ENCODE results near the gene MADCAM1. TPM values are rescaled to one million over a fixed set of nuclear protein-coding genes. Genes with fewer than 3 reads are reported as not detected.
"Not testable (repeated sequence)": the region's sequence is repeated elsewhere in the genome, so short reads cannot be mapped to it uniquely, and the experiment has no call there.

MADCAM1 gene
- polyA plus RNA-seq, 1 donor from 2014 or later = 0.36 TPM

DNA sequence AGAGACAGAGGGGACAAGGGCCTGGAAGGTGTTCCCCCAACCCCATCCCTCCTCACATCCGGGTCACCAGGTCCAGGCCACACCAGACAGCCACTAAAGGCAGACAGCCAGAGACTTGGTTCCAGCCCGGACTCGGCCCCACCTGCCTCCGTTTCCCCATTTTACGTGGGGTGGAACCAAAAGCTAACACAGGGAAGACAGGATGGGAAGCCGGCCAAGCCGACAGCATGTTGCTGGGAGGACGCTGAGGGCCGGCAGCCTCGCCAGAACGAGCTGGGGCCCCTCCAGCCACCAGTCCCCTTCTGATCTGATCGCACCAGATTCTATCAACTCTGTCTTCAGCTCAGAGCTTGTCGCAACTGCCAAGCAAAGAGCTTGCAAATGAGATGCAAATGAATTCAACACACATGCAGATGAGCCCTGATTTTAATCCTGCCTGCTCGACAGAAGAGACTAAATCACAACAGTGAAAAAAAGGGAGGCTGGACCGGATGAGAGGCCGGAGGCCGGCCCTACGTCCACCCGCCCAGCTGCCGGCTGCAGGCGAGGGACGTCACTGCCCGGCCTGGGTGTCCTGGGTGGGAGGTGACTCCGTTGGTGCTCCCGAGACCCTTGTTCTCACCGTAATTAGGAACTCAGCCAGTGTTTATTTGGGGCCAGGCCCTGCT lies 17.9 kb upstream of the MADCAM1 start:
- no peaks in the 10 kb centered on the region for H3K36me3 Mint-ChIP-seq
- H3K27ac Mint-ChIP-seq = peak overlapping the region in 2 of 3 donors; percentile 31 to 43
- peaks cover 0 to 1% (median 0%) of the 10 kb centered on the region in 3 donors for H3K4me1 Mint-ChIP-seq
- H3K9me3 Mint-ChIP-seq = peaks cover 0 to 4% (median 0%) of the 10 kb centered on the region in 3 donors
- no peak overlapping the region for H3K4me3 Mint-ChIP-seq
- peaks cover 3% of the 10 kb centered on the region for H3K27me3 Mint-ChIP-seq

DNA sequence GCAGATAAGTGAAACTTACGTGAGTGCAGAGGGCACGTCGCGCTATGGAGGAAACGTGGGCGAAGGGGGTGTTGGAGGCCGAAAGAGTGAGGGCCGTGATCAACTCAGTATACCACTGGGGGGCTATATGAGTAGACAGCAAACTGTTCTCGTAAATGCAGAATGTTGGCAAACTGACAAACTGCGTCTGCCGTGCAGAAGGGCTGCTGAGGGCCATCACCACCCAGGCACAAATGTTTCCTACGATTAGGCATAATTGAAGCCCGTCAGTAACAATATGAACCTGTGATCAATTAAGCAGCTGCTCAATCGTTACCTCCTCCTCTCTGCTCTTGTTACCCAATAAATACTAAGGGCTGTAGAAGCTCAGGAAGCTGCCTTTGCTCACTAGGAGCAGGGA lies 17.3 kb upstream of the MADCAM1 start:
- peaks cover 3% of the 10 kb centered on the region for H3K27me3 Mint-ChIP-seq
- peaks cover 0 to 4% (median 0%) of the 10 kb centered on the region in 3 donors for H3K9me3 Mint-ChIP-seq
- no peaks in the 10 kb centered on the region for H3K36me3 Mint-ChIP-seq
- no peak overlapping the region for H3K4me3 Mint-ChIP-seq
- H3K27ac Mint-ChIP-seq = peak overlapping the region in 2 of 3 donors; percentile 10 to 21
- peaks cover 0 to 1% (median 0%) of the 10 kb centered on the region in 3 donors for H3K4me1 Mint-ChIP-seq

DNA sequence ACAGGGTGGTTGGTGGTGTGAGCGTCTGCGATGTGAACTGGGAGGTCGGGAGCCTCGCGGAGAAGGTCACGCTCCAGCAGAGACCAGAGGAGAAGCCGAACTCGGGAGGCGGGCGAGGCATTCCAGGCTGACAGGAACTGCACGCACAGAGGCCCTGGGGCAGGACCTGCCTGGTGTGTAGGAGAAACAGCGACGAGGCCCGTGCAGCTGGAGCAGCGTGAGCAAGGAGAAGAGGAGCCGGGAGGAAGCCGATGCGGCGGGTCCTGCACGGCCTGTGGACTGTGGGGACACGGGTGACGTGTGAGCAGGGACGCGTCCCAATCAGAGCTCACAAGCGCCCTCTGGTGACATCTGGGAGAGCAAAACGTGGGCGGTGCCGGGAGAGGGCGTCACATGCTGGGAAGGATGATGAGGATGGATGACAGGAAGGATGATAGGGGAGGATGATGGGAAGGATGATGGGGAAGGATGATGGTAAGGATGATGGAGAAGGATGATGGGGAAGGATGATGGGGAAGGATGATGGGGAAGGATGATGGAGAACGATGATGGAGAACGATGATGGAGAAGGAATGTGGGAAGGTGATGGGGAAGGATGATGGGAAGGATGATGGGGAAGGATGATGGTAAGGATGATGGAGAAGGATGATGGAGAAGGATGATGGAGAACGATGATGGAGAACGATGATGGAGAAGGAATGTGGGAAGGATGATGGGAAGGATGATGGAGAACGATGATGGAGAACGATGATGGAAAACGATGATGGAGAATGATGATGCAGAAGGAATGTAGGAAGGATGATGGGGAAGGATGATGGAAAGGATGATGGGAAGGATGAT lies 16.1 kb upstream of the MADCAM1 start:
- Mint-ChIP-seq H3K4me3 (peak overlapping the region in 2 of 4 donors; percentile 40 to 86), H3K27me3 (peaks cover 2% of the 10 kb centered on the region), H3K4me1 (peaks cover 0 to 1% (median 0%) of the 10 kb centered on the region in 3 donors), H3K36me3 (no peaks in the 10 kb centered on the region), H3K27ac (peak overlapping the region; percentile 43 to 93 (median 89)), H3K9me3 (peaks cover 0 to 4% (median 0%) of the 10 kb centered on the region in 3 donors)

DNA sequence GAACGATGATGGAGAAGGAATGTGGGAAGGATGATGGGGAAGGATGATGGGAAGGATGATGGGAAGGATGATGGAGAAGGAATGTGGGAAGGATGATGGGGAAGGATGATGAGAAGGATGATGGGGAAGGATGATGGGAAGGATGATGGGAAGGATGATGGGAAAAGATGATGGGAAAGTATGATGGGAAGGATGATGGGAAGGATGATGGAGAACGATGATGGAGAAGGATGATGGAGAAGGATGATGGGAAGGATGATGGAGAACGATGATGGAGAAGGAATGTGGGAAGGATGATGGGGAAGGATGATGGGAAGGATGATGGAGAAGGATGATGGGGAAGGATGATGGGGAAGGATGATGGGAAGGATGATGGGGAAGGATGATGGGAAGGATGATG lies 15.2 kb upstream of the MADCAM1 start:
- not testable (repeated sequence) for H3K27me3 Mint-ChIP-seq, H3K4me3 Mint-ChIP-seq, H3K9me3 Mint-ChIP-seq, H3K4me1 Mint-ChIP-seq, H3K36me3 Mint-ChIP-seq
- H3K27ac Mint-ChIP-seq = peak overlapping the region in 1 of 3 donors; percentile 74

DNA sequence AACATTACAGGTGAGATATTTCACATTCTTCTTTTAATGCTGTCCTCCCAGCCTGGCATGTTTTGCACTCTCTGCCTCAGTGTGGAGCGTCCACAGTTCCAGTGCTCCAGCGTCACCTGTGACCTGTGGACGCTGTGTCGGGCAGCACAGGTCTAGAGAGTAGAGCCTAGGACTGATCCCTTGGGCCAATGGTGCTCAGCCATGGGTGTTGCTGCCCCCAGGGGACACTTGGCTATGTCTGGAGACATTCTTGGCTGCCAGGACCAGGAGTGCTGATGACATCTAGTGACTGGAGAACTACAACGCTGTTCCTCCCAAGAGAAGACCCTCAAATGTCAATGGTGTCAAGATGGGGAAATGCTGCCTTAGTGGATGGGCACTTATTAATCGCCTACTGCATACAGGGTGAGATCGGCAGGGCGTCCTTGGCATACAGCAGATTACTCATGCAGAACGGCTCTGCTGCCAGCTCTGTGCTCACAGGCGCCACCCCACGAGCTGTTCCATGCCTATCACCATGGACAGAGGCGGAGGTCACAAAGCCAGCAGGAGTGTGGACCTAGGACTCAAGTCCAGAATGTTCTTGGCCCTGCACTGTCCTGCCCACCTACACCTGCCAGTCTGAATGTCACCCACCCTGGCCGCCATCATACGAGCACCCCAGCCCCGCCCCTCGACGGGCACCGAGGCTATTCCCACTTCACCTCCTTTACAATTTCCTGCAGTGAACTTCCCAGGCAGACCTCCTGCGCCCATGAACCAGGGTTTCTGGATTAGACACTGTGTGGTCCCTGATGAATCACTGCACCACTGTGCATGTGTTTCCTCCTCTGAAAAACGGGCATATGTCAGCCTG lies 13.9 kb upstream of the MADCAM1 start:
- peaks cover 4% of the 10 kb centered on the region for H3K27me3 Mint-ChIP-seq
- no peaks in the 10 kb centered on the region for H3K36me3 Mint-ChIP-seq
- peak overlapping the region in 2 of 4 donors; percentile 12 to 28 for H3K4me3 Mint-ChIP-seq
- H3K4me1 Mint-ChIP-seq = peaks cover 0 to 1% (median 0%) of the 10 kb centered on the region in 3 donors
- H3K27ac Mint-ChIP-seq = peak overlapping the region in 1 of 3 donors; percentile 7
- H3K9me3 Mint-ChIP-seq = peaks cover 0 to 4% (median 0%) of the 10 kb centered on the region in 3 donors

DNA sequence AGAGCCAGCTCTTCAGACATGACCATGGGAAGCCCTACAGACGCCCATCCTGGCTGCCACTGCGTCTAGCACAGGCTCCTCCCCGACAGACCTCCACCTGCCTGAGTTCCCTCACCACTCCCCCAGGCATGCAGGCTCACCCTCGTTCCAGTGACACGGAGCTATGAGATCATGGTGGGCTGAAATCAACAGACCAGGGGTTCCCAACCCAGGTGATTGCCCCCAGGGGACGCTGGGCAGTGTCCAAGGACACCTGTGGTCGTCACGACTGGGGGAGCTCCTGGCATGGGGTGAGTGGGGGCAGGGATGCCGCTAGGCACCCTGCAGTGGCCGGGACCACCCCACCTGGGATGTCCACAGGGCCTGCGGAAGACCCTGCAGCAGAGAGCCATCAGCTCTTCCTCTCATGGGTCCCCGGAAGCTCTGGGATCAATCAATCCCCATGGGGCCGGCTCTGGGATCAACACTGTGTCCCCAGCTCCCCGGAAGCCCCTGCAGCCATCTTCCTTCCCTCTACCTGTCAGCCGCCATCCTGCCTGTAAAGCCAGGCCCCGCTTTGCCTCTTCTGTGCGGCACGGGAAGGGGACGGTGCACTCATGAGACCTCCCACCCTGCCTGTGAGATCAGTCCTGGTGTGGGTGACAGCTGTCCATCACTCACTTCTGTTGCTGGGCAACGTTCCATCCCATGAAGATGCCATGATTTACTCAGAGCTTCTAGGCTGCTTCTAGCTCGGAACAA lies 12.8 kb upstream of the MADCAM1 start:
- Mint-ChIP-seq H3K36me3 (no peaks in the 10 kb centered on the region), H3K27ac (peak overlapping the region in 1 of 3 donors; percentile 26), H3K4me1 (peaks cover 0 to 3% (median 0%) of the 10 kb centered on the region in 3 donors), H3K4me3 (no peak overlapping the region), H3K9me3 (peaks cover 0 to 4% (median 0%) of the 10 kb centered on the region in 3 donors), H3K27me3 (peaks cover 4% of the 10 kb centered on the region)

DNA sequence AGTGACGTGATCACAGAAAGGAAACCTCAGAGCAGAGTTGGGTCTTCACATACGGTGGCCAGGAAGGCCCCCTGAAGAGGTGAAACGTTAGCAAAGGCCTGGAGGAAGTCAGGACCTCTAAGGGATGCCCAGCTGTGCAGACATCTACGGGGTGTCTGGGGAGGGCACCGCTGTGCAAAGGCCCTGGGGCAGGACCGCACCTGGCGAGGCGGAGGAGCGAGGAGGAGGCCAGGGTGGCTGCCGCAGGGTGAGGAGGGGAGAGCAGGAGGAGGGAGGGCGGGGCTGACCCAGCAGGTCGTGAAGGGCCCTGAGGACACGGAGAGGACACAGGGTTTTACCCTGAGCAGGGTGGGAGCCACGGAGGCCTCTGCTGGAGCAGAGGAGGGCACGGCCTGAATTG lies 11.8 kb upstream of the MADCAM1 start:
- peaks cover 0 to 4% (median 0%) of the 10 kb centered on the region in 3 donors for H3K9me3 Mint-ChIP-seq
- no peak overlapping the region for H3K4me3 Mint-ChIP-seq
- peak overlapping the region in 1 of 3 donors; percentile 35 for H3K27ac Mint-ChIP-seq
- no peaks in the 10 kb centered on the region for H3K36me3 Mint-ChIP-seq
- H3K27me3 Mint-ChIP-seq = peaks cover 4% of the 10 kb centered on the region
- H3K4me1 Mint-ChIP-seq = peaks cover 0 to 2% (median 0%) of the 10 kb centered on the region in 3 donors

DNA sequence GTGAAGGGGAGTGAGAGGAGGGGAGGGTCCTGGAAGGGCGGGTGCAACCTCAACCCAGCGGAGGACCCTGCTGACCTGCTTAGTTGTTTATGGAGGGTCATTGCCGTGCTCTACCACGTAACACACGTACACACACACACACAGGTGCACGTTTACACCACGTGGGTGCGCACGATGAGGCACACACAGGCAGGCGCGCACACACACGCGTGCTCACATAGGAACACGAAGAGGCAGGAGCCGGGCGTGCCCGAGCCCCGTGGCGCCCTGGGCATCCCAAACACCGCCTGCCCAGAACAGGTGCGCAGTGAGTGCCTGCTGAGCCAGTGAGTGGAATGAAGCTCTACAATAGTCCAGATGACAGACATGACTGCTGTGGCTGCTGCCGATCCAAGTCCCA lies 11.2 kb upstream of the MADCAM1 start:
- Mint-ChIP-seq H3K27ac (peak overlapping the region; percentile 11 to 59 (median 35)), H3K27me3 (peaks cover 4% of the 10 kb centered on the region), H3K4me3 (peak overlapping the region in 1 of 4 donors; percentile 29), H3K9me3 (peaks cover 0 to 3% (median 0%) of the 10 kb centered on the region in 3 donors), H3K36me3 (no peaks in the 10 kb centered on the region), H3K4me1 (peaks cover 0 to 2% (median 0%) of the 10 kb centered on the region in 3 donors)

DNA sequence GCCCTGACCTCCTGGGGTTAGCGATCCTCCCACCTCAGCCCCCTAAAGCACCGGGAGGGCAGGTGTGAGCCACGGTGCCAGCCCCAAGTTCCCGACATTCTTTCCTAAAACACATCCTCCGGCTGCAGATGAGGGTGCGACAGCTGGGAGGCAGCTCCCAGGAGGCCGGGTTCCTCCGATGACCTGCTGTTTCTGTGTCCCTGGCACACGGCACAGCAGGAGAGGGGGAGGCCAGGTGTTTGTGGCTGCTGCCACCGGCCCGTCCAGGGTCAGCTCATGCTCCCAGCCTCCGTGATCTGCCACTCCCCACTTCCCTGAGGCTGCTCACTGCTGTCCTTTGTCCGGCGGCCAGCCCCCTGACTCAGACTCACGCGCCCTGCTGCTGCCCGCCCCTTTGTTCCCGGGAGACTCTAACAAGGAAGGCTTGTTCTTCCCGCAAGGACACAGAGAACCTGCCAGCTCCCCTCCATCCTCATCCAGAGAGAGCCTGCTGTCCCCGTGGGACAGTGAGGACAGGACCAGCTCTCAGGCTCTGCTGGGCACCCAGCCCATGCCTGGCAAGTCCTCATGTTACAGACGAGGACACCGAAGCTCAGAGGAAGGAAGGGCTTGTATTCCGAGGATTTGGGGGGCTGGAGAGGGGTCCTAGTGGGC lies 10.6 kb upstream of the MADCAM1 start:
- Mint-ChIP-seq H3K4me3 (peak overlapping the region in 2 of 4 donors; percentile 57 to 81), H3K27me3 (peaks cover 4% of the 10 kb centered on the region), H3K9me3 (no peaks in the 10 kb centered on the region), H3K36me3 (no peaks in the 10 kb centered on the region), H3K4me1 (peaks cover 0 to 2% (median 0%) of the 10 kb centered on the region in 3 donors), H3K27ac (peak overlapping the region in 1 of 3 donors; percentile 64)

DNA sequence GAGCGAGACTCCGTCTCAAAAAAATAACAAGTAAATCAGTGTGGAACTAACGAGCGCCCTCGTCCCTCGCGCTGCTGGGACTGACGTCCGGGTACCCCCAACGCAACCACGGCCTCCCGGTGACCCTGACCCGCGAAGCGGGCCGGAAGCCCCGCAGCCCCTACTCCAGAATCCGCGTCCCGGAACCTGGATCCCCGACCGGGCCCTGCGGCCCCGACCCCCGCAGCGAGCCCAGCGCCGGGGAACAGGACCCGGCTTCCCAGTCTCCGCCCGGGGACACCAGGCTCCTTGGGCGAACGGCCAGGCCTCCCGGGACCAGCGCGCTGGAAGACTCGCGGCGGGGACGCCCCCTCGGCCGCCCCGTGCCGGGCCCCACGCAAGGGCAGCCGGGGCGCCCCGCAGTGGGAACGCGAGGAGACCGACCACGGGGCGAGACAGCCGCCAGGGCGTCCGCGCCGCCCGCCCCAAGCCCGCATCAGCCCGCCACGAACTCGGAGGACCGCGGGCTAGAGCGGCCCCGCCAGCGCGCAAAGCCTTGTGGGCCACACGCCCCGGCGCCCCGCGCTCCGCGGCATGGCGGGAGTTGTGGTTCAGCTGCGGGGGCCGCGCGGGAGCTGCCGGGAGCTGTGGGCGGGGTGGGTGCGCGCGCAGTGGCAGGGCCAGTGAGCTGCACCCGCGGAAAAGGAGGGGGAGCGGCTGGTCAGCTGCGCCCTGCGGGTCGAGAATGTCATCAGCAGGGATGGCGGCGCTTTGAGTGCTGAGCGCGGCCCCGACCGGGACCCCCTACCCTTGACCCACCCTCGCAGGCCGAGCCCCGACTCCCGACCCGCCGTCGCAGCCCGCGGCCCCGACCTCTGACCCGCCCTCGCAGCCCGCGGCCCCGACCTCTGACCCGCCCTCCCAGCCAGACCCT lies 7.5 kb upstream of the MADCAM1 start:
- Mint-ChIP-seq H3K27me3 (peaks cover 4% of the 10 kb centered on the region), H3K4me1 (peaks cover 0 to 4% (median 2%) of the 10 kb centered on the region in 3 donors), H3K36me3 (no peaks in the 10 kb centered on the region), H3K9me3 (no peaks in the 10 kb centered on the region), H3K27ac (peak overlapping the region; percentile 39 to 86 (median 53)), H3K4me3 (peak overlapping the region; percentile 76 to 85 (median 82))

DNA sequence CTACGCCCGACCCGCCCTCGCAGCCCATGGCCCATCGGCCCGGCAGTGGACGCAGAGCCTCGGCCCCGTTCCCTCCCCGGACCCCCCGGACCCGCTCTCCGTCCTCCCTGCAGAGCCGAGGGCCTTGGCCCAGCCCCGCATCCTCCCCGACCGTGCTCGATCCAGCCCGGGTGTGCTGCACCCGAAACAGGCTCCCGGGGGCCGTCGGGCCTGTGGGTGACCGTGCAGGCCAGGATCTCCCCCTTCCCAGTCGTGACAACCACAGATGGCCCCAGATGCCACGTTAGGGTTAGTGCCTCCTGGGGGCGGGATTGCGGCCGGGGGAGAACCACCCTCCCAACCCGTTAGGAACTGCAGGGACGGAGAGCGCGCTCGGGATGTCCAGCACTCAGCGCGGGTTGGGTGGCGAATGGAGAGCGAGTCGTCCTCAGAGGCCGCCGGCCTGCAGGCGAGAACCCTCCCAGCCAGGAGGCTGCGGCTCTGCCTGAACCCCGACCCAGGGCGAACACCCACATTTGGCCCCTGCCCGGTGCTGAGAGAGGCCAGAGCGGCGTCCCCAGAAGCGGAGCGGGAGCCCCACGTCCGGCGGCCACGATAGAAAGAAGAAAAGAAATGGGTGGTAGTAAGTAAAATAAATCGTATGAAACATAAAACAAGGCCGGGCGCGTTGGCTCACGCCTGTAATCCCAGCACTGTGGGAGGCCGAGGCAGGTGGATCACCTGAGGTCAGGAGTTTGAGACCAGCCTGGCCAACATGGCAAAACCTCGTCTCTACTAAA lies 6.7 kb upstream of the MADCAM1 start:
- Mint-ChIP-seq H3K4me3 (peak overlapping the region; percentile 60 to 79 (median 75)), H3K4me1 (peaks cover 0 to 5% (median 2%) of the 10 kb centered on the region in 3 donors), H3K27ac (peak overlapping the region; percentile 13 to 67 (median 39)), H3K36me3 (no peaks in the 10 kb centered on the region), H3K27me3 (peaks cover 4% of the 10 kb centered on the region), H3K9me3 (no peaks in the 10 kb centered on the region)

DNA sequence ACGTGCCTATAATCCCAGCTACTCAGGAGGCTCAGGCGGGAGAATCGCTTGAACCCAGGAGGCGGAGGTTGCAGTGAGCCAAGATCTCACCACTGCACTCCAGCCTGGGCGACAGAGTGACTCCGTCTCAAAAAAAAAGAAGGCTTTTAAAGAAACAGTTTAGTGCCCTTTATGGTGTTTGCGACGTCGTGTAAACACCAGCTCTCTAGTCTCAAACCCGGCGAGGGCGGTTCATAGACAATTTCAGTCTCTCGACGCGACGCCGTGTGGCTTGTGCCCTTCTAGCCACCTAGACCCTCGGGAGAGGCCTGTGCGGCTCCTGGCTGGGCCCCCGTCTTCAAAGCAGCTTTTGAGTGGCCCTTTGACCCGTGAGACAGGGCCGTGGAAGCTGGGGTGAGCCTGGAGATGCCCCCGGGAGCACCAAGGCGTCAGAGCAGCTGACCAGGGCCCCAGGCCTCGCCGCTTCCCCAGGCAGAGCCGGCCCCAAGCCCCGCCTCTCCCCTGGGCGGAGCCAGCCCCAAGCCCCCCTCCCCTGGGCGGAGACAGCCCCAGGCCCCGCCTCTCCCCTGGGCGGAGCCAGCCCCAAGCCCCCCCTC lies 5.0 kb upstream of the MADCAM1 start:
- H3K36me3 Mint-ChIP-seq = no peaks in the 10 kb centered on the region
- peaks cover 4% of the 10 kb centered on the region for H3K27me3 Mint-ChIP-seq
- peaks cover 0 to 5% (median 2%) of the 10 kb centered on the region in 3 donors for H3K4me1 Mint-ChIP-seq
- H3K4me3 Mint-ChIP-seq = no peak overlapping the region
- H3K27ac Mint-ChIP-seq = no peak overlapping the region
- no peaks in the 10 kb centered on the region for H3K9me3 Mint-ChIP-seq
